ENCODE measurements around the gene CLDN5. TPM values are rescaled to one million over a fixed set of nuclear protein-coding genes. Genes with fewer than 3 reads are reported as not detected.

Gene CLDN5
- total RNA-seq, 1 experiment from 2014 or later = 0.47 TPM

- ATAC-seq (no peak), DNase-seq (no peak)
- Histone ChIP-seq H3K27ac (ENCODE audit: low read length) (no peak overlapping the region), H3K79me2 (ENCODE audit: low read length) (no peaks in the 10 kb centered on the region), H4K20me1 (ENCODE audit: low read length) (no peaks in the 10 kb centered on the region), H2AFZ (ENCODE audit: low read length) (no peak overlapping the region), H3F3A (ENCODE audit: low read length, unreplicated experiment) (no peaks in the 10 kb centered on the region), H3K4me1 (ENCODE audit: insufficient read depth, low read length) (no peaks in the 10 kb centered on the region), H3K4me3 (ENCODE audit: low read length) (no peak overlapping the region), H3K9me2 (replicated peaks; ENCODE audit: low read length) (no peaks in the 10 kb centered on the region), H3K9me3 (ENCODE audit: low read length) (no peaks in the 10 kb centered on the region), H3K36me3 (ENCODE audit: low read depth, low read length) (no peaks in the 10 kb centered on the region), H3K9ac (ENCODE audit: low read length) (no peak overlapping the region), H3K27me3 (ENCODE audit: low read length) (no peaks in the 10 kb centered on the region), H3K4me2 (ENCODE audit: low read length) (no peak overlapping the region)
- intact Hi-C loops (cut with micrococcal nuclease) = no loop called here
- ChIA-PET POLR2A (ENCODE audit: unreplicated experiment) (no interaction called here), CTCF (no interaction called here)
- BruUV-seq (replicated peaks) = no TSS peak
- TF ChIP-seq EZH2phosphoT487 (IDR thresholded peaks at IDR 0.05; ENCODE audit: borderline replicate concordance, low read length) = no peak
Measured at GRCh38 chr22:19520007-19520406, 4.2 kb downstream of the CLDN5 start.

- ChIA-PET CTCF (no interaction called here), POLR2A (ENCODE audit: unreplicated experiment) (no interaction called here)
- Histone ChIP-seq H3K9me2 (replicated peaks; ENCODE audit: low read length) (no peaks in the 10 kb centered on the region), H4K20me1 (ENCODE audit: low read length) (no peaks in the 10 kb centered on the region), H3K27ac (ENCODE audit: low read length) (no peak overlapping the region), H3K27me3 (ENCODE audit: low read length) (no peaks in the 10 kb centered on the region), H3F3A (ENCODE audit: low read length, unreplicated experiment) (no peaks in the 10 kb centered on the region), H3K79me2 (ENCODE audit: low read length) (no peaks in the 10 kb centered on the region), H3K4me2 (ENCODE audit: low read length) (no peak overlapping the region), H3K9me3 (ENCODE audit: low read length) (no peaks in the 10 kb centered on the region), H3K4me1 (ENCODE audit: insufficient read depth, low read length) (no peaks in the 10 kb centered on the region), H3K4me3 (ENCODE audit: low read length) (no peak overlapping the region), H3K9ac (ENCODE audit: low read length) (no peak overlapping the region), H2AFZ (ENCODE audit: low read length) (no peak overlapping the region), H3K36me3 (ENCODE audit: low read depth, low read length) (peaks cover 4% of the 10 kb centered on the region; the same call in 1 of the 2 replicates)
- BruUV-seq (replicated peaks) = no TSS peak
- no peak for ATAC-seq
- no peak for DNase-seq
- TF ChIP-seq EZH2 (IDR thresholded peaks at IDR 0.05; ENCODE audit: low read length, unreplicated experiment) (no peak), EZH2phosphoT487 (IDR thresholded peaks at IDR 0.05; ENCODE audit: borderline replicate concordance, low read length) (no peak)
- TF ChIP-seq, protein P1, sequence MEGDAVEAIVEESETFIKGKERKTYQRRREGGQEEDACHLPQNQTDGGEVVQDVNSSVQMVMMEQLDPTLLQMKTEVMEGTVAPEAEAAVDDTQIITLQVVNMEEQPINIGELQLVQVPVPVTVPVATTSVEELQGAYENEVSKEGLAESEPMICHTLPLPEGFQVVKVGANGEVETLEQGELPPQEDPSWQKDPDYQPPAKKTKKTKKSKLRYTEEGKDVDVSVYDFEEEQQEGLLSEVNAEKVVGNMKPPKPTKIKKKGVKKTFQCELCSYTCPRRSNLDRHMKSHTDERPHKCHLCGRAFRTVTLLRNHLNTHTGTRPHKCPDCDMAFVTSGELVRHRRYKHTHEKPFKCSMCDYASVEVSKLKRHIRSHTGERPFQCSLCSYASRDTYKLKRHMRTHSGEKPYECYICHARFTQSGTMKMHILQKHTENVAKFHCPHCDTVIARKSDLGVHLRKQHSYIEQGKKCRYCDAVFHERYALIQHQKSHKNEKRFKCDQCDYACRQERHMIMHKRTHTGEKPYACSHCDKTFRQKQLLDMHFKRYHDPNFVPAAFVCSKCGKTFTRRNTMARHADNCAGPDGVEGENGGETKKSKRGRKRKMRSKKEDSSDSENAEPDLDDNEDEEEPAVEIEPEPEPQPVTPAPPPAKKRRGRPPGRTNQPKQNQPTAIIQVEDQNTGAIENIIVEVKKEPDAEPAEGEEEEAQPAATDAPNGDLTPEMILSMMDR (conservative IDR thresholded peaks at IDR 0.05; ENCODE audit: low read depth, low read length) = no peak
- intact Hi-C loops (cut with micrococcal nuclease) = no loop called here
Measured at GRCh38 chr22:19519041-19519926, 4.9 kb downstream of the CLDN5 start.

DNA sequence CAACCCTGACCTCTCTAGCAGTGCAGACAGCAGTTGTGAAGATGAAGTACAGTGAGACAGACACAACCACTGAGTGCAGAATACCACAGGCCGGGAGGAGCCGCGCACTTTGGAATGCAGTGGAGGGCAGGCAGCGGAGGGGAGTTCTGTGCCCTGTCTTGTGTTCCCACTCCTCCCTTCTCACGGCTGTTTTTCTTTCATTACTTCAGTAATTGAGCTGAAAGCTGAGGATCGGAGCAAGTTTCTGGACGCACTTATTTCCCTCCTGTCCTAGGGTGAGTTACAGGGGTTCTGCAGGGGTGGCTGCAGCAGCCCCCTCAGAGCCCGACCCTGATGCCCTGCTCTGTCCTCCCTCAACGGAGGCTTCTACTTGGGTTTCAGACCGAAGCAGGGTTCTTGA lies 5.6 kb downstream of the CLDN5 start:
- intact Hi-C loops (cut with micrococcal nuclease) = no loop called here
- no peak overlapping the region for H3K4me3 ChIP-seq (ENCODE audit: low read length)
- no peak overlapping the region for H2AFZ ChIP-seq (ENCODE audit: low read length)
- no peaks in the 10 kb centered on the region for H3K4me1 ChIP-seq (ENCODE audit: insufficient read depth, low read length)
- H3K9ac ChIP-seq (ENCODE audit: low read length) = no peak overlapping the region
- no TSS peak for BruUV-seq (replicated peaks)
- H3K36me3 ChIP-seq (ENCODE audit: low read depth, low read length) = peaks cover 4% of the 10 kb centered on the region; the same call in 1 of the 2 replicates
- CTCF ChIA-PET = no interaction called here
- H4K20me1 ChIP-seq (ENCODE audit: low read length) = no peaks in the 10 kb centered on the region
- DNase-seq (no peak), ATAC-seq (no peak)
- no peaks in the 10 kb centered on the region for H3K9me2 ChIP-seq (replicated peaks; ENCODE audit: low read length)
- H3K79me2 ChIP-seq (ENCODE audit: low read length) = no peaks in the 10 kb centered on the region
- TF ChIP-seq, protein P1 (conservative IDR thresholded peaks at IDR 0.05; ENCODE audit: low read depth, low read length) = no peak
- no peak for TF ChIP-seq EZH2phosphoT487 (IDR thresholded peaks at IDR 0.05; ENCODE audit: borderline replicate concordance, low read length)
- no peak for TF ChIP-seq EZH2 (IDR thresholded peaks at IDR 0.05; ENCODE audit: low read length, unreplicated experiment)
- no peaks in the 10 kb centered on the region for H3F3A ChIP-seq (ENCODE audit: low read length, unreplicated experiment)
- H3K27ac ChIP-seq (ENCODE audit: low read length) = no peak overlapping the region
- no peaks in the 10 kb centered on the region for H3K9me3 ChIP-seq (ENCODE audit: low read length)
- no peaks in the 10 kb centered on the region for H3K27me3 ChIP-seq (ENCODE audit: low read length)
- POLR2A ChIA-PET (ENCODE audit: unreplicated experiment) = no interaction called here
- no peak overlapping the region for H3K4me2 ChIP-seq (ENCODE audit: low read length)

All from PC-3 (cell line).